Activated effector memory CD4-positive, alpha-beta T cell treated with Interleukin-2 at 50 U/mL for 16 hours (primary cell): ENCODE measurements around the gene PSTPIP1.

Experiments used
- DNase-seq: peaks from one replicate; pipeline ENCODE4 v3.0.0-alpha.2; 2020

PSTPIP1 gene

DNA sequence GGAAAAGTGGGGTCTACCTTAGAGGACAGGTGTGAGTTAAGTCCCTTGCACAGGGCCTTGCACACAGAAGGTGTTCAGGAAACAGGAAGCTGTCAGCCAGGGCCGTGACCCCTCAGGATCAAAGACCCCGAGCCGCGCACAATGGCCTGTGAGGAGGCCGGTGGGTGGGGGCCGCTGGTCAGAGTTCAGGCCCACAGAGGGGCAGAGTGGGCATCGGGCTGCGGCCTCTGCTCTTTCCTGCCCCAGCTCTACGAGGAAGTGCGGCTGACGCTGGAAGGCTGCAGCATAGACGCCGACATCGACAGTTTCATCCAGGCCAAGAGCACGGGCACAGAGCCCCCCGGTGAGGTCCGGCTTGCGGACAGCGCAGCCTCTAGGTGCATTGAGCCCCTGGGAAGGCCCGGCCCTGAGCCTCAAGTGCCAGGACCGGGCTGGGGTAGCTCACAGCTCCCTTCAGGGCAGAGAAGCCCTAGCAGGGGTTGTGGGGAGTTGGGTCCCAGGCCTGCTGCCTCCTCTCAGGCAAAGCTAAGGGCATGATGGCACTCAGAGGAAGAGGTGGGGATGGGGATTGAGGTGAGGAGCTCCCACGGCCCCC lies 37.2 kb downstream of the PSTPIP1 start:
- DNase-seq = no peak

DNA sequence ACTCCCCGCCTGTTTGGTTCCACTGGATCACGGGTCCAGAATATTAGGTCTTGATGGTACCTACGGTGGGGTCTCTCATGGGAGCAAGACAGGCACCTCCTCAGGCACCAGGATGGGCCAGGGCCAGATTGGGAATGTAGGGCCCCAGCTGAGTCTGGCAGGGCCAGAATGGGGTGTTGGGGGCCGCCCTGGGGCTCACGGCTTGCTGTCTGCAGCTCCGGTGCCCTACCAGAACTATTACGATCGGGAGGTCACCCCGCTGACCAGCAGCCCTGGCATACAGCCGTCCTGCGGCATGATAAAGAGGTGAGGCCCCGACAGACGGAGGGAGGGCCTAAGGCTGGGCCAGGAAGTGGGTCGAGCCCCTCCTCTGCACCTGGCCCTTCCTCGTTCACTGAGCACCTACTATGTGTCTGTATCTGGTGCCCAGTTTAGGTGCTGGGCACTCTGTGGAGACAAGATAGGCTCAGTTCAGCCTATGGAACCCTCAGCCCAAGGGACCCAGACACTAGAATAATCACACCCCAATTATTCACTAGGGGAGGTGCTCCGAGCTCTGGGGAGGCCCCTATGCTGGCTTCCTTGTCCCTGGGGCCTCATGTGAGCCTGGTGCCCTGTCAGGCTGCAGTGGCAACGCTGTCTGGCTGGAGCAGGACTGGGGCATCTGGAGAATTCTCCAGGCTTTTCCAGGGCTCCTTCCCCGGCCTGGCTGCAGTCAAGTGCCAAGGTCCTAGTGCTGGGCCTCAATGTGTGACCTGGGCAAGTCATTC lies 37.9 kb downstream of the PSTPIP1 start:
- no peak for DNase-seq

GRCh38 chr15:77033417-77033728 lies 38.4 kb downstream of the PSTPIP1 start:
- DNase-seq = no peak

- no peak for DNase-seq
Observed at GRCh38 chr15:77033729-77034671, 39.1 kb downstream of the PSTPIP1 start.

DNA sequence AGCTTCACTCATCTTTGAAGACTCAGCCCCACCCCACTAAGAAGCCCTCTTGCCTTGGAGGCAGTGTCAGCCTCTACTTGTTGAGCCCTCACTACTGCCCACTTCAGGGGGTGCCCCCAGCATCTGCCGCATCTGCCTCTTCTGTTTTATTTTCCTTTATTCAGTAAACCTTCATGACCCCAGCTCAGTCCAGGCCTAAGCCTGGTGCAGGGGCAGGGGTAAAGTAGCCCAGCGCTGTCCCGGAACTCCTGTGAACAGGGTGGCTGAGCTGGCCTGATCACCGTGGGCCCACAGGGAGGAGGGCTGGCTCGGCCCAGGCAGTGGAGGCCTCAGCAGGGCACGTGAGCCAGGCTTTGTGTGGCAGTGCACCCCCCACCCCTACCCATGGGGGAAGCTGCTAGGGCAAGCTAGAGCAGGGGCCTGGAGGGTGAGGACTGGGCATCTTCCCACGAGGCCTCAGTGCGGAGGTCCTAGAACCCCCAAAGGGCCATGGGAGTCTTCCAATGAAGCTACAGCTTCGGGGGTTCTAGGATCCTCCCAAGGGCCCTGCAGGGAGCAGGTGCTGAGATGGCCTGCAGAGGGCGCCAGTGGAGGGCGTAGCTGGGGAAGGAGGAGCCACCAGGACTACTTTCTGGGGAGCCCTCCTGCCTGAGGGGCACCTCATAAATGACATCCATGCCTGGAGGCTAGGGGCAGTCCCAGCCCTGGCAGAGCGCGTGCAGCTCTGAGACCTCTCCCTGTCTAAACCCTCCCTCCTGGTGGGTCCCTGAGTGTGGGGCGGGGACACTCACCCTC lies 40.0 kb downstream of the PSTPIP1 start:
- no peak for DNase-seq

- DNase-seq = no peak
Observed at GRCh38 chr15:77035584-77035983, 40.7 kb downstream of the PSTPIP1 start.

DNA sequence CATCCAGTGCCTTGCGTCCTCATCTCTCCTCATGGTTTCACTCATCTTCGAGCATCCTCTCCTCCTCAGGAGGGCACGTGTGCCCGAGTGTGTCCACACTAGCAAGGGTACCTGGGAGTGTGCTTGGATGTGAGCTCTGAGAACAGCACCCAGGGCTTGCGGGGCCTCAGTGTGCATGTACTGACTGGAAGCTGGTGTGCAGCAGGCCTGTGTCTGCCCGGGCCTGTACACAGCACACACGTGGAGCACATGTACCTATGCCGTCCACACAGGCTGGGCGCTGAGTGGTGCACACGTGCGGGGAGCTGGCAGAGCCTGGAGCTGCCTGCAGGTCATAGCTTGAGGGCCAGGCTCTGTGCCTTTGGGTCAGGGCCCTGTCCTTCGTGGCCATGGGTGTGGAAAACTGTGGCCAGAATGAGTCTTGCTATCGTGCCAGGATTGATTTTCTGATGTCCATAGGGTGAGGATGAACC lies 41.1 kb downstream of the PSTPIP1 start:
- DNase-seq = no peak

DNA sequence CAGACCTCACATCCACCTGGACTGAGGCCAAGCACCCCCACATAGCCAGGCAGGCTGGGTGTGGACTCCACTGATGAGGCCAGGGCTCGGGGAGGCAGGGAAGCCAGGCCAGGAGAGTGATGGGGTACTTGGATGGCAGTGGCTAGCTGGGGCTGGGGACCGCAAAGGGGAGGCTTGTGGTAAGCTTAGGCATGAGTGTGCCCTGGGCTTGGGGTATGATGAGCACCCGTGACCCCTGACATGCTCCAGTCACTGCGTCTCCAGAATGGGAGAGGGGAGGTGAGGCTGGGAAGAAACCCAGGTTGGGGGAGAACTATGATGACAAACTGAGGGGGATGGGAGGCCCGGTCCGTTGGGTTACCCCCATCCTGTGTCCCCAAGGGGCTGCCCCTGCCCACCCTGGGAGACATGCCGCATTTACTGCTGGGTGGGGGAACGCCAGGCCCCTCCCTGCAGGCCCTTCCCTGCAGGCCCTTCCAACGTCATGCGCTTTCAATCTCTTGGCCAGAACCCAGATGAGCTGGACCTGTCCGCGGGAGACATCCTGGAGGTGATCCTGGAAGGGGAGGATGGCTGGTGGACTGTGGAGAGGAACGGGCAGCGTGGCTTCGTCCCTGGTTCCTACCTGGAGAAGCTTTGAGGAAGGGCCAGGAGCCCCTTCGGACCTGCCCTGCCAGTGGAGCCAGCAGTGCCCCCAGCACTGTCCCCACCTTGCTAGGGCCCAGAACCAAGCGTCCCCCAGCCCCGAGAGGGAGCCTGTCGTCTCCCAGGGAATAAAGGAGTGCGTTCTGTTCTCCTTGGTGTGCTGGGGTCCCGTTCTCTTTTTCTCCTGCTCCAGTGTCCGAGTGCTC lies 41.8 kb downstream of the PSTPIP1 start:
- DNase-seq = no peak

- DNase-seq = no peak
Observed at GRCh38 chr15:77037388-77038209, 42.7 kb downstream of the PSTPIP1 start.

GRCh38 chr15:77038312-77039216 lies 43.6 kb downstream of the PSTPIP1 start:
- no peak for DNase-seq

GRCh38 chr15:77039217-77039533 lies 44.2 kb downstream of the PSTPIP1 start:
- DNase-seq = no peak

GRCh38 chr15:77039848-77040247 lies 44.9 kb downstream of the PSTPIP1 start:
- no peak for DNase-seq

GRCh38 chr15:77040673-77041072 lies 45.7 kb downstream of the PSTPIP1 start:
- DNase-seq = no peak

DNA sequence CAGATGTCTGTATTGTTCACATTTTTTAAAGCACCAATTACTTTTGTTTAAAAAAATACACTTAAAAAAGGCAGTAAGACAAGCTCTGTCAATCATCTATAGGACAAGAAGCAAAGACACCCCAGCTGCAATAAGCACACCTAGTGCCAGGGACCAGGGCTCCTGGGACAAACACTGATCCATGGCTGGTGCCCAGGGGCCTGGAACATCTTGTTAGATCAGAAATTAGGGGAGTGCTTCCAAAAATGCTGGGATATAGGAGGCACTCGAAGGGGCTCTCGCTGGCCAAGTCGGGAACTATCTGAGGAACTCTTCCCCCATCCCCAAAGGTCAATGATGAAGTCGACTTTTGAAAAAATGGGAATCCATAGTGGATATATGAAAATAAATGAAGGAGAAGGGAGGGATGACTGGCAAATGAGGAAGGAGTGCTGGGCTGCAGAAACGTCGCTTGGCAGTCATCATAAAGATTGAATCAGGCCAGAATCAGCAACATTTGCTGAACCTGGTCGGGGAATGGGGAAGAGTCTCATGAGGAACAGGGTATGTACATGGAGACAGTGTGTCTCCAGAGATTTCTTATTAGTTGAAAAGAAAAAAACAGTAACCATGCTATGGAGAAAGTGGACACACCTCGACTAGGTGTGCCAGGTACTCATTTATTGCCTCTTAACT lies 47.5 kb downstream of the PSTPIP1 start:
- DNase-seq = no peak

DNA sequence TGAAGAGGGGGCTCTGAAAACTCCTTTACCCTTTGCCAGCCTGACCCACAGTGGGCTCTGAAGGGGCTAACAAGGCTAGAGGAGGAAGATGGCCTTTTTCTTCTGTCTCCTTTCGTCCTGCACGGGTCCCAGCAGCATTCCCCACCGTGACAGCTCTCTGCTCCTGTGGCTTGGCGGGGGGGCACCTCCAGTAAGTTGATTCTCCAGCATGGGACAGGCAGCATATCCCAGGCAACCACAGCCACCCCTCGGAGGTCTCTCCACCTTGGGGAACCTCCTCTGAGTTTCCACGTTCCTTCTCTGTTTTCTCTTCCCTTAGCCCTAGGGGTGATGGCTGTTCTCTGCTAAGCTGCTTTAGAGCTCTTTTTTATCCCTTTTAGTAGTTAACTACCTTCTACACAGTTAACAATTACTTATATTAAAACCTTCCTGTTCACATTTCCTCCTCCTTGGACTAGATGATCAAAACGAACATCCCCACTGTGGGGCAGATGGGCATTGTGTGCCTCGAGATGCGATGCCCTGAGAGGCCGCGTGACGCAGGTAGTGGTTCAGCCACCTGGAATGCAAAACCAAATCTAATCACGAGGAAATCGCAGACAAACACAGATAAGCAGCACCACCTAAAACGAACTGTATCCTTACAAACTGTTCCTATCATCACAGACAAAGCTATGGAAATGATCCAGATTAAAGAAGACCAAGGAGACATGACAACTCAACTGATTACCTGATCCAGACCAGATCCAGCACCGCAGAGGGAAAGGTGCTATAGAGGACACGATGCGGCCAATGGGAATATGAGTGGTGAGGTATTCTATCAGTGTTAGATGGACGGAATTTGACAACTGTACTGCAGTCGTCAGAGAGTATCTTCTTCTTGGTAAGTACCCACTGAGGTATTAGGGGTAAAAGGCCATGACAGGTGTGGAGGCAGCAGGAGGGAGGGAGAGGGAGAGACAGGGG lies 48.3 kb downstream of the PSTPIP1 start:
- DNase-seq = no peak

GRCh38 chr15:77044228-77045042 lies 49.5 kb downstream of the PSTPIP1 start:
- no peak for DNase-seq

DNA sequence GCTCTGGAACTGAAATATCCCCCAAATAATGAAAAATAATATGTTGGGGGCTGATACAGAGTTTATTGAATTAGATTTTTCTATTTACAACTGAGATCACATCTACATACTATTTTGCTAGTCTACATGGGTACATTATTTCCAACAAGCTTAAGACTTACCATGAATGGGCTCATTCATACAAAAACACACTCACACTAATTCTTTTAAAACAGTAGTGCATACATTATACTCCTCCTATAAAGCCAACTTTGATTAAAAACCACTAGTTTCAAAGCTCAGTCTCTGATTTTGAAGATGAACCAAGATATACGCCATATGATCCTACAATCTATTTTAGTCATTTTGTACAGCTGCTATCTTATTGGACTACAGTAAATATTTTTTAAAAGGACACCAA lies 51.1 kb downstream of the PSTPIP1 start:
- no peak for DNase-seq
